ENCODE results near the gene CD247.
A peak's percentile ranks its signal among the peaks of the same experiment; 100 is the strongest.

The CD247 gene

DNA sequence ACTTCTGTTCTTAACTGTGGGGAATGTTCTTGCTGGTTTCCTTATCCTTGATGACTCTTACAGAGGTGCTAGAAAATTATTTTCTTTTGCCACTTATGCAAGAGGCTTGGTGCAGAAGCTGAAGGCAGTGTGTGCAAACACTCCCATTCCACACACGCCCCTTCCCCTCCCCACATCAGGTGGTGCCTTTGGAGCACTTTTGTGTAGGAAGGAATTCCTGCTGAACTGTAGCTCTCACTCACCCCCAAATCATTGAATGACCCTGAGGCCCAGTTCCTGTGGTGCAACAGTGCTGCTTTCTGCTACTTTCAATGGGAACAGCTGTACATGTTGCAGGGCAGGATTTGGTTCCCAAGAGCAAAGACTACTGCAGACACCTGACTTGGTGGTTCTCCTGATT is 101.8 kb downstream of the CD247 start:
- no peak for TF ChIP-seq GATA1 (IDR thresholded peaks at IDR 0.05; ENCODE audit: low read depth, low read length)
- TF ChIP-seq POLR2A (IDR thresholded peaks at IDR 0.05; ENCODE audit: low read length): no peak
- no peak for DNase-seq

DNA sequence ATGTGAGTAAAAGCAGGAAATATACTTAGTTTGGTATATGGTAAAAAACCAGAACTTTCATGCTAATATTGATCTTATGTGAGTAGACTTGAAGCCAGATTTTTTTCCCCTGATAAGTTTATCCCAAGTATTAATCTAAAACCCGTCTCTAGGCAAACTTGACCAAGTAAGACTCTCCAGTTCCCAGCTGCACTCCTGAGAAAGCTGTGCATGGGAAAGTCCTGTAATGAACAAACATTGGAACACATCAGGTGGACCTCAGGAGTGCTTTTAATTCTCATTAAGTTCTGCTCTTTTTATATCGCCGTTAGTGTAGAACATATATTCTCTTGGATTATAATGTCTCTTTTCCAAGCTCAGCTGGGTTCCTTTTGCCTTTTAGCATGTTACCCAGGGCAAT is 105.0 kb downstream of the CD247 start:
- TF ChIP-seq POLR2A (IDR thresholded peaks at IDR 0.05; ENCODE audit: low read length) (no peak), GATA1 (IDR thresholded peaks at IDR 0.05; ENCODE audit: low read depth, low read length) (no peak)
- no peak for DNase-seq

DNA sequence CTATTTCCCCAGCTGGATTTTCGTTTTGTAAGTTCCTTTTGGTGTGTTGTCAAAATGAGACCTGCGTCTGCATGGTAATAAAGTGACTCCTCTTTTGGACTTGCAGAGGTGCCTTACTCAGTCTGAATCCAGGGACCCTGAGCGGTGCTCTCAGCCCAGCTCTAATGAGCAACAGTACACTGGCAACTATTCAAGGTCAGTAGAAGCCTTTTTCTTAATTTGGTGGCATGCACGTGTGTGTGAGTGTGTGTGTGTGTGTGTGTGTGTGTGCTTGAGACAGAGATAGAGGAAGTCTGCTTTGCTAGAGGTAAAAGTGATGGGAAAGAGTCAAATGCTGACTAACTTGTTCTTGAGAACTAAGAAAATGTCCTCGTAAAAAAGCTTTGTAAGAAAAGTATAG is 105.4 kb downstream of the CD247 start:
- no peak for DNase-seq
- TF ChIP-seq GATA1 (IDR thresholded peaks at IDR 0.05; ENCODE audit: low read depth, low read length) (no peak), POLR2A (IDR thresholded peaks at IDR 0.05; ENCODE audit: low read length) (no peak)

DNA sequence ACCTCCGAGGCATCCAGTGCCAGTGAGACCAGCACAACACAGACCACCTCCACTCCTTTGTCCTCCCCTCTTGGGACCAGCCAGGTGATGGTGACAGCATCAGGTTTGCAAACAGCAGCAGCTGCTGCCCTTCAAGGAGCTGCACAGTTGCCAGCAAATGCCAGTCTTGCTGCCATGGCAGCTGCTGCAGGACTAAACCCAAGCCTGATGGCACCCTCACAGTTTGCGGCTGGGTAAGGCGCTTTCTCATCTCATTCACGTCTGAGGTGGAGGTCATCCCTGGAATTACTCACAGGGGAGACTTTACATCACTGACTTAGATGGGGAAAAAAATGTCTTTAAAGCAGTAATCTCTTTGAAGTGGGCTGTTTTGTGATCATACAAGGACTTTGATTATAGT is 106.3 kb downstream of the CD247 start:
- TF ChIP-seq POLR2A (IDR thresholded peaks at IDR 0.05; ENCODE audit: low read length) (no peak), GATA1 (IDR thresholded peaks at IDR 0.05; ENCODE audit: low read depth, low read length) (no peak)
- DNase-seq: no peak

DNA sequence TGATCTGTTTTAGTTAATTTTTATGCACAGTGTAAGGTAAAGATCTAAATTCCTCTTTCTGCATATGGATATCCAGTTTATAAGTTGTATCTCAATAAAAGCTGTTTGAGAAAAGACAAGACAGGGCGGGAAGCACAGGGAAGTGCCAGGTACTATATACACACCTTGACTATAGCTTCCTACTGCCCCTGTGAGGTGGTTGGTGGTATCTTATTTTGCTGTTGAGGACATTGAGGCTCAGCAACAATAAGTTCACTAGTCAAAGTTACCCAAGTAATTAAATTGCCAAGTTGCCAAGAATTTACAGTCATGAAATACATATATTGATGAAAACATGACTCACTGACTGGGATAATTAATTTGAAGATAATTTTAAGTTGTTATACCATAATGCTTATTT is 109.1 kb downstream of the CD247 start:
- DNase-seq: peak in 1 of 2 experiments; percentile 8
- TF ChIP-seq GATA1 (IDR thresholded peaks at IDR 0.05; ENCODE audit: low read depth, low read length) (no peak), POLR2A (IDR thresholded peaks at IDR 0.05; ENCODE audit: low read length) (no peak)

DNA sequence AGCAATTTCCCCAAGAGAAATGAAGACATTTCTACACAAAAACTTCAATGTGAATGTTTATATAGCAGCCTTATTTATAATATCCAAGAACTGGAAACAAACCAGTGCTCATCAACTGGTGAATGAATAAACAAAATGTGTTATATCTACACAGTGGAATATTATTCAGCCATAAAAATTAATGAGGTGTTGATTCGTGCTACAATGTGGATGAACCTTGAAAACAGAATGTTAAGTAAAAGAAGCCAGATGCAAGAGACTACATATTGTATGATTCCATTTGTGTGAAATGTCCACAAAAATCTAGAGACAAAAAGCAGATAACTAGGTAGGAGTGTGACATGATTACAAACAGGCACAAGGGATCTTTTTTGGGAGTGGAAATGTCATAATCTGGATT is 110.0 kb downstream of the CD247 start:
- DNase-seq: no peak
- TF ChIP-seq POLR2A (IDR thresholded peaks at IDR 0.05; ENCODE audit: low read length) (no peak), GATA1 (IDR thresholded peaks at IDR 0.05; ENCODE audit: low read depth, low read length) (no peak)

DNA sequence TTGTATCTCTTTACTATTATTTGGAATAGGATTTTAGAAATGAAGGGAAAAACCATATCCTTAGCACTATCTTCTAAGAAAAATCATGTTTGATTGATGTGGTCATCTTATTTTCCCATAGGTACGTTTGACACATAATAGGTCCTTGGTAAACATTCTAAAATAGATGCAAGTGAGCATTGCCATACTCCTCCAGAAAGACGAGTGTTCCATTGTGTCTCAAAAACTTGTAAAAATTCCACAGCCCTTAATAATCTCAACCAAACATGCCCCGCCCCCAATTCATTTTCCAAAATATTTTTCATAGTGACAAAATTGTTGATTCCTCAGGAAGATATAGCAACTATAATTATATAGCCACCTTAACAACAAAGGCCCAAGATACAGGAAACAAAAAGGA is 113.4 kb downstream of the CD247 start:
- no peak for DNase-seq
- TF ChIP-seq POLR2A (IDR thresholded peaks at IDR 0.05; ENCODE audit: low read length): no peak
- no peak for TF ChIP-seq GATA1 (IDR thresholded peaks at IDR 0.05; ENCODE audit: low read depth, low read length)

DNA sequence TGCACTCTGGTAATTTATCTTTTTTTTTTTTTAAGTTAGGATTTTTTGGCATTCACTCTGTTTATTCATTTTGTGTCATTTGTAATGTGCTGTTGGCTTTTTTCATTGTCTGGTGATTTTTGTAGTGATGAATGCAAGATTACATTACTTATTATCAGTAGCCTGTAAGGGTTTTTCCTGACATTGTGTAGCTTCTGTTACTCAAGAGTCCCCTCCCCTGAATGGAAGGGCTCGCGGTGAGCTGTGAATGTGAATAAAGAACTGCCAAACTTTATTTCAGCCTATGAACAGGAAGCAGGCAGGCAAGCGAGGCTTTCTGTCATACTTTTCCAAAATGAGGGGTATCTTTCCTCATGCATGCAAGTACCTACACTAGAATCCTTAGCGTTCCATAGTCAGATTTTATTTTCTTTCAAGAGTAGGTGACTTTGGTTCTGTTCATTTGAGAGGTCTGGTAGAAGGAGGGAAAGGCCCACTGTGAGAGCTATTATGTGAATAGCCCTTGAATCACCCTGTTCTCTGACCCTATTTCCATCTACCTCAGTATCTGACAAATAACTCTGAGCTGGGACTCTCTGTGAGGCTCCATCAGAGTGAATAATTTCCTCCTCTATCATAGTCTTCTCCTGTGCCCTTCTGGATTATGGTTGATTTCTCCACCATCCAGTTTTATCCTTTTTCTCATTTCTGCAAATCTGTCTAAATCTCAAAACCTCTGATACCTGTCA is 114.0 kb downstream of the CD247 start:
- no peak for DNase-seq
- TF ChIP-seq POLR2A (IDR thresholded peaks at IDR 0.05; ENCODE audit: low read length) (no peak), GATA1 (IDR thresholded peaks at IDR 0.05; ENCODE audit: low read depth, low read length) (no peak)

DNA sequence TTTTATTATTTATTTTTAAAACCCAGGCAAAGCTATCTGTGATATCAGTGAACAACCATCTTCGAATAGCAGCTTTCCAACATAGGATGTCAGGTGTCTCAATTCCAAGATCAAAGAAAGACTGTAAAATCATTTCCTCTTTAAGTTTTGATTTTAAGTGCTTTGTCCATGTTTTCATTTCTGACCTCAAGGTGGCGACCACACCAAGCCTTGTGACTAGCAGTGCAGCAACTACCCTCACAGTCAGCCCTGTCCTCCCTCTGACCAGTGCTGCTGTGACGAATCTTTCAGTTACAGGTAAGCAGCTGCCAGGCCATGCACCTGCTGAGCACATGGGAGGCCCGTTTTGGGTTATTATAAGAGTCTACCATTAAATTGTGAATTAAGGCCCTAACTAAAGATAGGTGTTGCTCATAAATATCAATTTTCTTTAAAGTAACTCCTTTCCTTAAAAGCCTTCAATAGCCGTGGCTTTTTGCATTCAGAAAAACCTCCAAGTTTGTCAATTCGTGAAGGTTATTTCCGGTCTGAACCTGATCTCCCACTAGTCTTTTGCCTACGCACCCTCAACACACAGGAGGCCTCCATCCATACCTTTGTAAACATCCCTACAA is 117.0 kb downstream of the CD247 start:
- DNase-seq: peak; percentile 70 to 76
- TF ChIP-seq POLR2A (IDR thresholded peaks at IDR 0.05; ENCODE audit: low read length) (no peak), GATA1 (IDR thresholded peaks at IDR 0.05; ENCODE audit: low read depth, low read length) (no peak)

DNA sequence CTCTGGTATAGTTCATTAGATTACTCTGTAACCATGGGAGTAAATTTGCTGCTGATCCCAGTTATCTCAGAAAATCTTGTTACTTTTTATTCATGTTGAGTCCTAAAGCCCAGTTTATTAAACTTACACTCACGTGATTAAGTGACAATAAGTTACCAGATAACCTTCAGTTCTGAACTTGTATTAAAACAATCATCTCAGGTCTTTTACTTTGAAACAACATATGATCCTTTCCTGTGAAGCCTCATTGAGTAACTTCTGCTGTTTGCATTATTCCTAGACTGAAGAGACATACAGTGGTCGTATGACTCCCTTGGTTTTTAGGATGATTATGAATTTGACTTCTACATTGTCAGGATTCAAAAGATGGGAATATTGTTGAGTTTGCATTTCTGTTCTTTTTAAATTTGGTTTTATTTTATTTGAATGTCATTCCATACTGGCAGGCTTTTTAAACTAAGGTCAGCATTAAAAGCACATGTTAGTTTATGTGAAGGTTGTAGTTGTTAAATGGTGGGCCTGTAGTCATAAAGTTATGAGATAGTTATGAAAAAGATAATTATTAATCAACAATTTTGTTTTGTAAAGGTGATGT is 117.9 kb downstream of the CD247 start:
- no peak for DNase-seq
- no peak for TF ChIP-seq GATA1 (IDR thresholded peaks at IDR 0.05; ENCODE audit: low read depth, low read length)
- TF ChIP-seq POLR2A (IDR thresholded peaks at IDR 0.05; ENCODE audit: low read length): no peak

DNA sequence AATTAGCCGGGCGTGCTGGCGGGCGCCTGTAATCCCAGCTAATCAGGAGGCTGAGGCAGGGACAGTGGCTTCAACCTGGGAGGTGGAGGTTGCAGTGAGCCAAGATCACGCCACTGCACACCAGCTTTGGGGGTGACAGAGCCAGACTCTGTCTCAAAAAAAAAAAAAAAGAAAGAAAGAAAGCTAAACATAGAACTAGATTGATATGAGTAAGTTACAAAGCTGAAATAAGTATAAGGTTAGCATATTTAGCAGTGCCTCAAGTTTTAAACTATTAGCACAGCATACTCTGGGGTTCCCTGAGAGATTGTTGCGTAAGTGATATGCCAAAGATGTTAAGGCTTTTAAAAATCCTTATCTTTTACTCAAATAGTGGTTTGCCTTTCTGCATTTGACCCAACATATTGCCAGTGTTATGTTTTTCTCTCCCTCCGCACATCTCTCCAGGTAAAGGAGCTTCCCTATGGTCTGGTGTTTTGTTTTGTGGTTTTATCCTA is 126.1 kb downstream of the CD247 start:
- TF ChIP-seq GATA1 (IDR thresholded peaks at IDR 0.05; ENCODE audit: low read depth, low read length): no peak
- TF ChIP-seq POLR2A (IDR thresholded peaks at IDR 0.05; ENCODE audit: low read length): no peak

DNA sequence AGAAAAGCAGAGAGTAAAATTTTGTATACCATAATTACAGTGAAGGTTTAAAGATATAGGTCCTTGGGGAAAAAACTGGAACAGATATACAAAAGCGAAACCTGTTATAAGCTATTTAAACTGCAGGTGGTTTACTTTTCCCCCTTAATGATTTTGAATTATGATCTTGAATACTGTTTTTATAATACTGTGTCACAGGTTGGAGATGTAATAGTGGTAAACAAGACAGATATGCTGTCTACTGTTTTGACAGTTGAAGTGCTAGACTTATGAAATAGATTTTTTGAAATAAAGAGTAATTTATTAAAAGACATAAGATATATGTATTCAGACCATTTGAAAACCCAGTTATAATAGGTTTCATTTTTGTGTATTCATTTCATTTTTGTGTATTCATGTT is 129.4 kb downstream of the CD247 start:
- TF ChIP-seq GATA1 (IDR thresholded peaks at IDR 0.05; ENCODE audit: low read depth, low read length) (no peak), POLR2A (IDR thresholded peaks at IDR 0.05; ENCODE audit: low read length) (no peak)
- DNase-seq: no peak

More for the DNA sequence above, 126.1 kb downstream of the CD247 start:
- no peak for DNase-seq

DNA sequence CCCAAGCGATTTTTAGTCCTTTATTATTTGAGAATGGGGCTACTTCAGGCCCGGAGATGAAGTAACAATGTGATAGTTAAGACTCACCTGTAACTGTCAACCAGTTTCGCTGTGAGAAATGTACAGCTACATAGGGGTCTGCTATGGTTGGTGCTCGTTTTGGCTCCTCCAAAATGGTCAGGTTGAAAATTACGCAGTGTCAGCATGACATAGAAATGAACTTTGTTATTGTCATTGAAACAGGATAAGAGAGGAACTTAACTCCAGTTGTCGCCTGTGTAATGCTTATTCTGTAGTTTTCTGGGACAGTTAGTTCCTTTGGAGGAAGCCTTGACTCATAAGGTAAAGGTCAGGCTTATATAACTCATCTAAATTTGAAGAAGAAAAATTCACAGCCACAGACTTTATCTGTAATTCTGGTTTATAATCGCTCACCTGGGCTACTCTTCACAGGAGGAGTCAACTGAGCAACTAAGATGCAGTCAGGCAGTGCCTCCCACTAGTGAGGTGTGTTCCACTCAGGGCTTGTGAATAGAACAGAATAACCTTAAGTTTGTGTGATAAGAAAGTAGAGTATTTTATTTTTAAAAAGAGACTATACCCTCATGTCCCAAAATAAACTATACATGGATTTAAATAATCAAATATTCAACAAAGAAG is 130.9 kb downstream of the CD247 start:
- peak in 1 of 2 experiments; percentile 15 for DNase-seq
- TF ChIP-seq POLR2A (IDR thresholded peaks at IDR 0.05; ENCODE audit: low read length) (no peak), GATA1 (IDR thresholded peaks at IDR 0.05; ENCODE audit: low read depth, low read length) (no peak)

Data from erythroblast (primary cell).